ENCODE data around the gene TESK2.
A peak's percentile ranks its signal among the peaks of the same experiment; 100 is the strongest.

DNA sequence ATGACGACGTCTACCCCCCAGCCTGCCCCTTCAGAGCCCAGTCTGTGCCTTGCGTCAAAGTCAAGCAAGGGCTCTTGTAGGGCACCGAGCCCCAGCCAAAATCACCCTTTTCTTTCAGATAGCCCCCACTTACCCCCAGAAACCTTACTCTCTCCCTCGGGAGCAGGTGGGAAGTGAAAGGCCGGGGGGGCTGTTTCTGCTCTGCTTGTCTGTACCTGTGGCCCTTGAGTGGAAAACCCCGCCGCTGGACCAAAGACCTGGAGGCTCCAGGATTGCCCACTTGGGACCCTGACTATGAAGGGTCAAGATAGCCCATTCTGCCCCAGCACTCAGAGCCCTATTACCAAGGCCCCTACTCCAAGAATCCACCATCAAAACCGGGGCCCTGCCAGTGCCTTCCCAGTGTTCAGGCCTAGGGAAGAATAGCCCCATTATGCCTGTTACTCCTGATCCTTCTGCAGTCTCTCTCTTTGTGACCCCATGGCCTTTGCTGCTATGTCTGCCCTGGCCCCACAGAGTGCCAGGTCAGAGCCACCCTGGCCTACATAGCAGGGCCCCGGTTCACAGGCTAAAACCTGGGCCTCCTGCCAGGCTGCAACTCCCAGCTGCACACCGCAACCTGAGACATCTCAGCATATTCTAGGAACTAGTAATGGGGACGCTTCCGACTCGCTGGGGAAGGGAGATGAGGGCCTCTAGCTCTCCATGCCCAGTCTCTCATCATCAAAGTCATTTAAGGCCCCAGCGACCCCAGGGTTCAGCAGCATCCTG, 186.5 kb downstream of the TESK2 start:
- 0 out of 2 replicates have a peak, but pooled peaks have one; percentile 21 for TF ChIP-seq CTCF (conservative IDR thresholded peaks at IDR 0.05; ENCODE audit: low read length)
- TF ChIP-seq EZH2phosphoT487 (IDR thresholded peaks at IDR 0.05; ENCODE audit: borderline replicate concordance, low read depth, low read length) = no peak

All from OCI-LY7 (cell line).